SJSA1 (cell line): ENCODE data around the gene SEMA3D. TPM values are rescaled to one million over a fixed set of nuclear protein-coding genes. Genes with fewer than 3 reads are reported as not detected.

Experiments
- DNase-seq, 2 experiments: peaks; one replicate each; pipeline ENCODE4 v3.0.0-alpha.2; 2015 to 2020; ENCODE audit warnings: low spot score in 2 of 2, low read depth in 1 of 2
- H3K27ac ChIP-seq: fragments of 250-450 bp; sonication (Bioruptor Pico); 2 replicates; pipeline ENCODE4 v1.5.1; 2020; ENCODE audit warnings: mild to moderate bottlenecking, moderate library complexity
- H3K27me3 ChIP-seq: fragments of 250-450 bp; sonication (Bioruptor Pico); replicated peaks from 2 replicates; pipeline ENCODE4 v1.5.1; 2020; ENCODE audit warnings: mild to moderate bottlenecking, moderate library complexity
- H3K36me3 ChIP-seq: fragments of 250-450 bp; sonication (Bioruptor Pico); 2 replicates; pipeline ENCODE4 v1.5.1; 2020; ENCODE audit warnings: mild to moderate bottlenecking
- H3K4me1 ChIP-seq: fragments of 250-450 bp; sonication (Bioruptor Pico); replicated peaks from 2 replicates; pipeline ENCODE4 v1.6.1; 2021; ENCODE audit warnings: mild to moderate bottlenecking
- H3K4me3 ChIP-seq: fragments of 250-450 bp; sonication (Bioruptor Pico); 2 replicates; pipeline ENCODE4 v1.5.1; 2020; ENCODE audit warnings: mild to moderate bottlenecking
- H3K9me3 ChIP-seq: fragments of 250-450 bp; sonication (Bioruptor Pico); replicated peaks from 2 replicates; pipeline ENCODE4 v1.5.1; 2020; ENCODE audit warnings: mild to moderate bottlenecking
- total RNA-seq: library from RNA; depleted of rRNA; stranded (reverse); fragments of >200 nt; shearing (Covaris generic); gene quantifications from 2 replicates; pipeline ENCODE4 v1.2.3, GENCODE V29; 2014

SEMA3D gene
- total RNA-seq, 1 experiment from 2014 or later: 5.3 TPM

- Histone ChIP-seq H3K36me3 (no peaks in the 10 kb centered on the region), H3K4me3 (no peak overlapping the region), H3K27ac (no peak overlapping the region), H3K27me3 (no peaks in the 10 kb centered on the region), H3K9me3 (no peaks in the 10 kb centered on the region), H3K4me1 (no peaks in the 10 kb centered on the region)
- no peak for DNase-seq
Measured at GRCh38 chr7:85052056-85052737, 134.7 kb downstream of the SEMA3D start.

- DNase-seq: no peak
- H3K27ac ChIP-seq: no peak overlapping the region
- no peaks in the 10 kb centered on the region for H3K9me3 ChIP-seq
- H3K27me3 ChIP-seq: no peaks in the 10 kb centered on the region
- H3K4me3 ChIP-seq: no peak overlapping the region
- H3K36me3 ChIP-seq: no peaks in the 10 kb centered on the region
- no peaks in the 10 kb centered on the region for H3K4me1 ChIP-seq
Measured at GRCh38 chr7:85046534-85046933, 140.3 kb downstream of the SEMA3D start.

GRCh38 chr7:85041605-85042216, 145.1 kb downstream of the SEMA3D start:
- Histone ChIP-seq H3K4me1 (peaks cover 4% of the 10 kb centered on the region), H3K4me3 (no peak overlapping the region), H3K36me3 (no peaks in the 10 kb centered on the region), H3K9me3 (no peaks in the 10 kb centered on the region), H3K27ac (no peak overlapping the region), H3K27me3 (no peaks in the 10 kb centered on the region)
- DNase-seq: peak; percentile 62 to 63

GRCh38 chr7:85039196-85039923, 147.5 kb downstream of the SEMA3D start:
- no peak for DNase-seq
- Histone ChIP-seq H3K27me3 (no peaks in the 10 kb centered on the region), H3K4me1 (peaks cover 9% of the 10 kb centered on the region), H3K36me3 (no peaks in the 10 kb centered on the region), H3K4me3 (no peak overlapping the region), H3K27ac (no peak overlapping the region), H3K9me3 (no peaks in the 10 kb centered on the region)

GRCh38 chr7:85038466-85038865, 148.4 kb downstream of the SEMA3D start:
- Histone ChIP-seq H3K9me3 (no peaks in the 10 kb centered on the region), H3K27me3 (no peaks in the 10 kb centered on the region), H3K4me1 (peaks cover 9% of the 10 kb centered on the region), H3K27ac (no peak overlapping the region), H3K36me3 (no peaks in the 10 kb centered on the region), H3K4me3 (no peak overlapping the region)
- DNase-seq: no peak

GRCh38 chr7:85033263-85033662, 153.6 kb downstream of the SEMA3D start:
- Histone ChIP-seq H3K36me3 (no peaks in the 10 kb centered on the region), H3K4me1 (peaks cover 9% of the 10 kb centered on the region), H3K4me3 (no peak overlapping the region), H3K27me3 (no peaks in the 10 kb centered on the region), H3K27ac (no peak overlapping the region), H3K9me3 (no peaks in the 10 kb centered on the region)
- no peak for DNase-seq

GRCh38 chr7:85031475-85031874, 155.4 kb downstream of the SEMA3D start:
- Histone ChIP-seq H3K4me1 (peaks cover 3% of the 10 kb centered on the region), H3K27ac (no peak overlapping the region), H3K36me3 (no peaks in the 10 kb centered on the region), H3K27me3 (no peaks in the 10 kb centered on the region), H3K4me3 (no peak overlapping the region), H3K9me3 (no peaks in the 10 kb centered on the region)
- DNase-seq: no peak

- no peaks in the 10 kb centered on the region for H3K27me3 ChIP-seq
- no peak overlapping the region for H3K4me3 ChIP-seq
- no peak overlapping the region for H3K27ac ChIP-seq
- H3K4me1 ChIP-seq: no peaks in the 10 kb centered on the region
- H3K9me3 ChIP-seq: no peaks in the 10 kb centered on the region
- DNase-seq: peak in 1 of 2 experiments; percentile 69
- no peaks in the 10 kb centered on the region for H3K36me3 ChIP-seq
Measured at GRCh38 chr7:85030893-85031292, 156.0 kb downstream of the SEMA3D start.

GRCh38 chr7:85025312-85025756, 161.5 kb downstream of the SEMA3D start:
- Histone ChIP-seq H3K36me3 (no peaks in the 10 kb centered on the region), H3K4me1 (no peaks in the 10 kb centered on the region), H3K27ac (no peak overlapping the region), H3K9me3 (no peaks in the 10 kb centered on the region), H3K4me3 (no peak overlapping the region), H3K27me3 (no peaks in the 10 kb centered on the region)
- DNase-seq: no peak

- no peaks in the 10 kb centered on the region for H3K36me3 ChIP-seq
- no peak overlapping the region for H3K4me3 ChIP-seq
- no peaks in the 10 kb centered on the region for H3K9me3 ChIP-seq
- H3K27ac ChIP-seq: no peak overlapping the region
- H3K4me1 ChIP-seq: peaks cover 7% of the 10 kb centered on the region; the same call in 1 of the 2 replicates
- DNase-seq: no peak
- H3K27me3 ChIP-seq: no peaks in the 10 kb centered on the region
Measured at GRCh38 chr7:85023916-85024315, 162.9 kb downstream of the SEMA3D start.

GRCh38 chr7:85023066-85023712, 163.7 kb downstream of the SEMA3D start:
- DNase-seq: peak in 1 of 2 experiments; percentile 44

GRCh38 chr7:85022064-85022697, 164.7 kb downstream of the SEMA3D start:
- no peaks in the 10 kb centered on the region for H3K27me3 ChIP-seq
- H3K4me1 ChIP-seq: peaks cover 7% of the 10 kb centered on the region; the same call in 1 of the 2 replicates
- H3K36me3 ChIP-seq: no peaks in the 10 kb centered on the region
- H3K4me3 ChIP-seq: no peak overlapping the region
- DNase-seq: no peak
- no peak overlapping the region for H3K27ac ChIP-seq
- H3K9me3 ChIP-seq: no peaks in the 10 kb centered on the region

More at GRCh38 chr7:85023066-85023712, 163.7 kb downstream of the SEMA3D start:
- Histone ChIP-seq H3K4me1 (peaks cover 7% of the 10 kb centered on the region; the same call in 1 of the 2 replicates), H3K4me3 (no peak overlapping the region), H3K27ac (no peak overlapping the region), H3K27me3 (no peaks in the 10 kb centered on the region), H3K36me3 (no peaks in the 10 kb centered on the region), H3K9me3 (no peaks in the 10 kb centered on the region)

- no peak overlapping the region for H3K27ac ChIP-seq
- peak in 1 of 2 experiments; percentile 10 for DNase-seq
Measured at GRCh38 chr7:85021101-85021704, 165.7 kb downstream of the SEMA3D start.

More at GRCh38 chr7:85021101-85021704, 165.7 kb downstream of the SEMA3D start:
- peaks cover 7% of the 10 kb centered on the region; the same call in 1 of the 2 replicates for H3K4me1 ChIP-seq
- no peak overlapping the region for H3K4me3 ChIP-seq
- H3K27me3 ChIP-seq: no peaks in the 10 kb centered on the region
- H3K9me3 ChIP-seq: no peaks in the 10 kb centered on the region
- no peaks in the 10 kb centered on the region for H3K36me3 ChIP-seq
